GM19099 (cell line): ENCODE data around the gene ARF6.

ENCODE experiments used
- POLR2A ChIP-seq: IDR thresholded peaks from 3 replicates; pipeline ENCODE4 v1.6.1; 2011; ENCODE audit warnings: low read depth; ENCODE audit not compliant: insufficient read length; ENCODE audit errors: extremely low read depth

The ARF6 gene

GRCh38 chr14:49867831-49868719 is 24.8 kb upstream of the ARF6 start:
- TF ChIP-seq POLR2A: peak; percentile 92

GRCh38 chr14:49868720-49869114 is 24.2 kb upstream of the ARF6 start:
- TF ChIP-seq POLR2A: no peak

- TF ChIP-seq POLR2A: no peak
These were observed 22.0 kb upstream of the ARF6 start for GRCh38 chr14:49870908-49871307.

- TF ChIP-seq POLR2A: no peak
These were observed 17.2 kb upstream of the ARF6 start for GRCh38 chr14:49875640-49876198.

GRCh38 chr14:49876563-49877127 is 16.2 kb upstream of the ARF6 start:
- no peak for TF ChIP-seq POLR2A

- no peak for TF ChIP-seq POLR2A
These were observed 13.2 kb upstream of the ARF6 start for GRCh38 chr14:49879646-49880204.

- no peak for TF ChIP-seq POLR2A
These were observed 12.4 kb upstream of the ARF6 start for GRCh38 chr14:49880267-49881064.

- no peak for TF ChIP-seq POLR2A
These were observed 11.4 kb upstream of the ARF6 start for GRCh38 chr14:49881350-49882001.

GRCh38 chr14:49882826-49883694 is 9.8 kb upstream of the ARF6 start:
- no peak for TF ChIP-seq POLR2A

GRCh38 chr14:49886523-49886922 is 6.4 kb upstream of the ARF6 start:
- TF ChIP-seq POLR2A: no peak

GRCh38 chr14:49888293-49888692 is 4.6 kb upstream of the ARF6 start:
- TF ChIP-seq POLR2A: no peak

- TF ChIP-seq POLR2A: no peak
These were observed 614 bp upstream of the ARF6 start for GRCh38 chr14:49892301-49892635.

- no peak for TF ChIP-seq POLR2A
These were observed 679 bp downstream of the ARF6 start for GRCh38 chr14:49893309-49894213.
